Muscle of leg (tissue), 11 donors: ENCODE measurements around the gene TM9SF2. TPM values are rescaled to one million over a fixed set of nuclear protein-coding genes. Genes with fewer than 3 reads are reported as not detected.

ENCODE experiments used
- DNase-seq: peaks from one replicate; pipeline ENCODE4 v3.0.0; 2013
- H3K27ac ChIP-seq: one replicate; pipeline ENCODE4 v1.5.1; 2013; ENCODE audit warnings: mild to moderate bottlenecking, low read length, control low read depth
- H3K27me3 ChIP-seq: one replicate; pipeline ENCODE4 v1.6.1; 2013; ENCODE audit warnings: low read length; ENCODE audit not compliant: control insufficient read depth, insufficient read depth
- H3K36me3 ChIP-seq: one replicate; pipeline ENCODE4 v1.6.1; 2013; ENCODE audit warnings: low read length; ENCODE audit not compliant: control insufficient read depth, insufficient read depth
- H3K4me1 ChIP-seq: one replicate; pipeline ENCODE4 v1.6.1; 2013; ENCODE audit warnings: low read length; ENCODE audit not compliant: control insufficient read depth, insufficient read depth
- H3K4me3 ChIP-seq: one replicate; pipeline ENCODE4 v1.5.1; 2013; ENCODE audit warnings: low read length, control low read depth
- H3K9me3 ChIP-seq: replicated peaks from 2 replicates; pipeline ENCODE4 v1.6.1; 2013; ENCODE audit warnings: low read depth, low read length; ENCODE audit not compliant: control insufficient read depth
- WGBS: methylation state at CpG from one replicate; pipeline ENCODE4 v1.1.5; 2013; ENCODE audit warnings: missing lambda C conversion rate; ENCODE audit not compliant: insufficient coverage; 5-methylcytosine and 5-hydroxymethylcytosine counted together
- polyA plus RNA-seq, 8 donors: library from polyadenylated mRNA; unstranded; fragments of 120-200 nt; gene quantifications; one replicate each; pipeline versions ENCODE4 v1.2.1 to v1.2.3, GENCODE V29; 2013; ENCODE audit warnings: inconsistent platforms in 1 of 8, low replicate concordance in 1 of 8; ENCODE audit not compliant: insufficient read length in 8 of 8, insufficient read depth in 1 of 8
- total RNA-seq: library from RNA; stranded (reverse); fragments of 120-200 nt; gene quantifications from one replicate; pipeline ENCODE4 v1.2.4, GENCODE V29; 2013

The TM9SF2 gene
- total and polyA plus RNA-seq, 9 donors = 71.7 to 97.1 (median 77.2) TPM

GRCh38 chr13:99469041-99469440 lies 32.2 kb upstream of the TM9SF2 start:
- no peak for DNase-seq
- Histone ChIP-seq H3K9me3 (no peaks in the 10 kb centered on the region), H3K4me3 (no peak overlapping the region), H3K27ac (no peak overlapping the region), H3K4me1 (peaks cover 5% of the 10 kb centered on the region), H3K36me3 (no peaks in the 10 kb centered on the region), H3K27me3 (peaks cover 4% of the 10 kb centered on the region)
- WGBS = 75% methylated on average over 2 of the region's 2 CpGs

- Histone ChIP-seq H3K27ac (no peak overlapping the region), H3K36me3 (no peaks in the 10 kb centered on the region), H3K27me3 (peaks cover 4% of the 10 kb centered on the region), H3K9me3 (no peaks in the 10 kb centered on the region), H3K4me3 (no peak overlapping the region), H3K4me1 (peaks cover 3% of the 10 kb centered on the region)
- DNase-seq = no peak
- WGBS = 77% methylated on average over 3 of the region's 6 CpGs
Measured at GRCh38 chr13:99470027-99470426, 31.2 kb upstream of the TM9SF2 start.

- Histone ChIP-seq H3K36me3 (no peaks in the 10 kb centered on the region), H3K27ac (no peak overlapping the region), H3K9me3 (no peaks in the 10 kb centered on the region), H3K4me1 (no peaks in the 10 kb centered on the region), H3K4me3 (no peak overlapping the region), H3K27me3 (peaks cover 4% of the 10 kb centered on the region)
- no peak for DNase-seq
- WGBS = 75% methylated on average over 2 of the region's 3 CpGs
Measured at GRCh38 chr13:99471221-99472121, 29.8 kb upstream of the TM9SF2 start.

- H3K4me1 ChIP-seq = no peaks in the 10 kb centered on the region
- no peaks in the 10 kb centered on the region for H3K9me3 ChIP-seq
- H3K27ac ChIP-seq = no peak overlapping the region
- 50% methylated on average over 1 of the region's 1 CpG for WGBS
- peaks cover 4% of the 10 kb centered on the region for H3K27me3 ChIP-seq
- H3K4me3 ChIP-seq = no peak overlapping the region
- no peaks in the 10 kb centered on the region for H3K36me3 ChIP-seq
- no peak for DNase-seq
Measured at GRCh38 chr13:99472122-99472440, 29.2 kb upstream of the TM9SF2 start.

- H3K4me3 ChIP-seq = no peak overlapping the region
- 76% methylated on average over 6 of the region's 9 CpGs for WGBS
- peaks cover 4% of the 10 kb centered on the region for H3K27me3 ChIP-seq
- no peaks in the 10 kb centered on the region for H3K9me3 ChIP-seq
- H3K36me3 ChIP-seq = no peaks in the 10 kb centered on the region
- H3K4me1 ChIP-seq = no peaks in the 10 kb centered on the region
- no peak for DNase-seq
- H3K27ac ChIP-seq = no peak overlapping the region
Measured at GRCh38 chr13:99473515-99473914, 27.8 kb upstream of the TM9SF2 start.

- Histone ChIP-seq H3K4me3 (no peak overlapping the region), H3K9me3 (no peaks in the 10 kb centered on the region), H3K27ac (no peak overlapping the region), H3K36me3 (no peaks in the 10 kb centered on the region), H3K27me3 (no peaks in the 10 kb centered on the region), H3K4me1 (no peaks in the 10 kb centered on the region)
- WGBS = 100% methylated on average over 1 of the region's 5 CpGs
- no peak for DNase-seq
Measured at GRCh38 chr13:99476648-99477047, 24.6 kb upstream of the TM9SF2 start.

- no peak for DNase-seq
Measured at GRCh38 chr13:99477493-99477892, 23.8 kb upstream of the TM9SF2 start.

GRCh38 chr13:99481366-99481765 lies 19.9 kb upstream of the TM9SF2 start:
- Histone ChIP-seq H3K4me1 (no peaks in the 10 kb centered on the region), H3K27ac (no peak overlapping the region), H3K9me3 (no peaks in the 10 kb centered on the region), H3K27me3 (no peaks in the 10 kb centered on the region), H3K4me3 (no peak overlapping the region), H3K36me3 (no peaks in the 10 kb centered on the region)
- DNase-seq = no peak
- WGBS = no CpG with 5 or more reads among the region's 4 CpGs

More at GRCh38 chr13:99477493-99477892, 23.8 kb upstream of the TM9SF2 start:
- Histone ChIP-seq H3K9me3 (no peaks in the 10 kb centered on the region), H3K36me3 (no peaks in the 10 kb centered on the region), H3K4me3 (no peak overlapping the region), H3K4me1 (no peaks in the 10 kb centered on the region), H3K27me3 (no peaks in the 10 kb centered on the region), H3K27ac (no peak overlapping the region)
- WGBS = no CpG with 5 or more reads among the region's 4 CpGs

GRCh38 chr13:99484473-99484872 lies 16.8 kb upstream of the TM9SF2 start:
- Histone ChIP-seq H3K27me3 (peaks cover 2% of the 10 kb centered on the region), H3K4me1 (no peaks in the 10 kb centered on the region), H3K9me3 (no peaks in the 10 kb centered on the region), H3K27ac (no peak overlapping the region), H3K36me3 (no peaks in the 10 kb centered on the region), H3K4me3 (no peak overlapping the region)
- DNase-seq = no peak
- WGBS = no CpG with 5 or more reads among the region's 4 CpGs

GRCh38 chr13:99486996-99487395 lies 14.3 kb upstream of the TM9SF2 start:
- 87% methylated on average over 3 of the region's 3 CpGs for WGBS
- H3K27me3 ChIP-seq = peaks cover 2% of the 10 kb centered on the region
- H3K36me3 ChIP-seq = no peaks in the 10 kb centered on the region
- H3K4me1 ChIP-seq = no peaks in the 10 kb centered on the region
- DNase-seq = no peak
- no peak overlapping the region for H3K27ac ChIP-seq
- H3K4me3 ChIP-seq = no peak overlapping the region
- no peaks in the 10 kb centered on the region for H3K9me3 ChIP-seq
